ENCODE results near the gene NAV2.

NAV2 gene

DNA sequence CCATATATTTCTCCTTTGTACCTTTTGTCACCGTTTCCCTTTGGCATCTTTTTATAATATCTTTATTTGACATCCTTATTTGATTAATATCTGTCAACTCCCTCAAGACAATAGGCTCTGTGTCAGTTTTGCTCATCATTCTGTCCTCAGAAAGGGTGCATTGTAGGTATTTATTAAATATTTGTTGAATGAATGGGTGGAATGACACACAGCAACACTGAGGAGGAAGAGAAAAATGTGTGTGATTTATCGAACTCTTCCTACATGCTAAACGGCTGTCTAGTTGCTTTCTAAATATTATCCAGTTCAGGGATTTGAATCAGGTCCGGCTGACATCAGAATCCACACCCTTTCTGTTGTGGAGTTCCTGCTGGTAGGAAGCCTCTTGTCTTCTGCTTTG is 98.2 kb downstream of the NAV2 start:
- DNase-seq (ENCODE audit: low spot score), result no peak

DNA sequence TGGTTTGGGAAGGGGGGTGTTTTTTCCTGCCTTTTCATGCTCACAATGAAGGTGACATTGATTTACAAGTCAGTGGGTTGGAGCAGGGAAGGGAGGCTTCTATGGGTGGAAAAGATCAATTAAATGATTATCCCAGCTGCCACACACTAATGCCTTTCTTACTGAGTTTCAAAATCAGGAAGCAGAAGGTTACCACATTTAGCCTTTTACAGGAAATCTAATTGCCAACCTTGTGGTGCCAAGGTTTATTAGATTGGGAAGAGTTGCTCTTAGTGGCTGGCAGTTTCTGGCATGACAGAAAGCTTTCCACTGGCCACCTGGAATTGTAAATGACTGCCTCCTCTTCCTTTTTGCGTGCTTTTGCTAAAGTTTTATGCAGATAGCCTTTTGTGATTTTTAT is 98.7 kb downstream of the NAV2 start:
- DNase-seq (ENCODE audit: low spot score), result no peak
- TF ChIP-seq, protein P1, sequence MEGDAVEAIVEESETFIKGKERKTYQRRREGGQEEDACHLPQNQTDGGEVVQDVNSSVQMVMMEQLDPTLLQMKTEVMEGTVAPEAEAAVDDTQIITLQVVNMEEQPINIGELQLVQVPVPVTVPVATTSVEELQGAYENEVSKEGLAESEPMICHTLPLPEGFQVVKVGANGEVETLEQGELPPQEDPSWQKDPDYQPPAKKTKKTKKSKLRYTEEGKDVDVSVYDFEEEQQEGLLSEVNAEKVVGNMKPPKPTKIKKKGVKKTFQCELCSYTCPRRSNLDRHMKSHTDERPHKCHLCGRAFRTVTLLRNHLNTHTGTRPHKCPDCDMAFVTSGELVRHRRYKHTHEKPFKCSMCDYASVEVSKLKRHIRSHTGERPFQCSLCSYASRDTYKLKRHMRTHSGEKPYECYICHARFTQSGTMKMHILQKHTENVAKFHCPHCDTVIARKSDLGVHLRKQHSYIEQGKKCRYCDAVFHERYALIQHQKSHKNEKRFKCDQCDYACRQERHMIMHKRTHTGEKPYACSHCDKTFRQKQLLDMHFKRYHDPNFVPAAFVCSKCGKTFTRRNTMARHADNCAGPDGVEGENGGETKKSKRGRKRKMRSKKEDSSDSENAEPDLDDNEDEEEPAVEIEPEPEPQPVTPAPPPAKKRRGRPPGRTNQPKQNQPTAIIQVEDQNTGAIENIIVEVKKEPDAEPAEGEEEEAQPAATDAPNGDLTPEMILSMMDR (IDR thresholded peaks at IDR 0.05; ENCODE audit: borderline replicate concordance, control extremely low read depth, extremely low read depth, insufficient read depth, missing control alignments), result no peak
- in situ Hi-C loops (cut with MboI; ENCODE audit: low sequenced_read_pairs, unreplicated experiment), result no loop called here

More for the DNA sequence above, 98.2 kb downstream of the NAV2 start:
- in situ Hi-C loops (cut with MboI; ENCODE audit: low sequenced_read_pairs, unreplicated experiment), result no loop called here
- TF ChIP-seq, protein P1 (IDR thresholded peaks at IDR 0.05; ENCODE audit: borderline replicate concordance, control extremely low read depth, extremely low read depth, insufficient read depth, missing control alignments), result no peak

GRCh38 chr11:19812096-19812495 is 99.5 kb downstream of the NAV2 start:
- in situ Hi-C loops (cut with MboI; ENCODE audit: low sequenced_read_pairs, unreplicated experiment), result no loop called here
- TF ChIP-seq, protein P1 (IDR thresholded peaks at IDR 0.05; ENCODE audit: borderline replicate concordance, control extremely low read depth, extremely low read depth, insufficient read depth, missing control alignments), result no peak
- DNase-seq (ENCODE audit: low spot score), result no peak

- TF ChIP-seq, protein P1 (IDR thresholded peaks at IDR 0.05; ENCODE audit: borderline replicate concordance, control extremely low read depth, extremely low read depth, insufficient read depth, missing control alignments), result no peak
- no peak for DNase-seq (ENCODE audit: low spot score)
- in situ Hi-C loops (cut with MboI; ENCODE audit: low sequenced_read_pairs, unreplicated experiment), result no loop called here
Measured at GRCh38 chr11:19812710-19813109, 100.1 kb downstream of the NAV2 start.

DNA sequence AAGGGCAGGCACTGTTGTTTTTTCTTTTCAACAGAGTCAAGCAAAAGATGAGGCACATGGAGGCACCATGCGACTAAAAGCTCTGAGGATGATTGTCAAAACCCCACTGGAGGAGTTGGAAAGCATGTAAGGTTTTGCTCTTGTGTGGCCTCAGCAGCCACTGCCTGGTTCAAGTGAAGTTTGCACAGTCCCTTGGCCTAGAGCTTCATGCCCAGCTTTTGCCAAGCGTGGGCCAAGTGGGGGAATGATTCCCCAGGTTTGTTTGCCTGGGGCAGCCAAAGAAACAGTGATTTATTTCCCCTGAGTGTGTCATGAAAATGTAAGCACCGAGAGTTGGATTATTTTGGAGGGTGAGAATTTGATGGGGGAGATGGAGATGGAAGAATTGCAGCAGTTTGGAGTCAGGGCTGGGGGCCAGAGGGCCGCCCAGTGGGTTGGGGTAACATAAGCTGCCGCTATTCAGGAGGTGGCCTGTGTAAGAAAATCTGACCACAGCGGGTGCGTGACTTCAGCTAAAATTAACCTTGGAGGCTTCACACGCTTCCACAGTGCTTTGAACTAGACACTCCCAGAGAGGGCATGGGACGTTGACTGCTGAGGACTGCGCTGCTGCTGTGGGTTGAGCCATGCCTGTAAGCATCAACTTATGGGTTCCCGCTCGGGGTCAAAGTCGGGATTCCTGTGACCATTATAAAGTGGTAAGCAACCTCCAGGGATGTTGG is 100.7 kb downstream of the NAV2 start:
- TF ChIP-seq, protein P1 (IDR thresholded peaks at IDR 0.05; ENCODE audit: borderline replicate concordance, control extremely low read depth, extremely low read depth, insufficient read depth, missing control alignments), result no peak
- DNase-seq (ENCODE audit: low spot score), result no peak
- in situ Hi-C loops (cut with MboI; ENCODE audit: low sequenced_read_pairs, unreplicated experiment), result no loop called here

DNA sequence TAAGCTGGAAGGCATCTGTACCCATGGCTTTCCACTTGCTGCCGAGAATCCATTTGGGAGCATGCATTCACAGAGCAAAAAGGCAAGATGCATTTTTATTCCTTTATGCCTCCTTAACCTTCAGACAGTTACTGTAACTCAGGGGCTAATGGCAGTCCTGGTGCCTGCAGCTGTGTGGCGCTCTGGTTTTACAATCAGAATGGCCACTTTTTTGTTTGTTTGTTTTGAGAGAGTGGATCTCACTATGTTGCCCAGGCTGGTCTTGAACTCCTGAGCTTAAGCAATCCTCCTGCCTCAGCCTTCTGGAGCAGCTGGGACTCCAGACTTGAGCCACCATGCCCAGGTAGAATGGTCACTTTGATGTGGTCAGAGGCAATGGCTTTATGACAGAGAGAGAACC is 101.8 kb downstream of the NAV2 start:
- TF ChIP-seq, protein P1 (IDR thresholded peaks at IDR 0.05; ENCODE audit: borderline replicate concordance, control extremely low read depth, extremely low read depth, insufficient read depth, missing control alignments), result no peak
- in situ Hi-C loops (cut with MboI; ENCODE audit: low sequenced_read_pairs, unreplicated experiment), result no loop called here
- DNase-seq (ENCODE audit: low spot score), result no peak
